Fibroblast of skin of left quadriceps (primary cell): ENCODE measurements around the gene IKBKG.
"Not testable (repeated sequence)": the region's sequence is repeated elsewhere in the genome, so short reads cannot be mapped to it uniquely, and the experiment has no call there.

Source experiments
- DNase-seq, 2 experiments: peaks; one replicate each; pipeline ENCODE4 v3.0.0-alpha.2; 2013; ENCODE audit warnings: low read depth in 2 of 2

Gene IKBKG

GRCh38 chrX:154605566-154605965 is 58.1 kb downstream of the IKBKG start:
- no peak for DNase-seq

GRCh38 chrX:154607370-154607769 is 60.0 kb downstream of the IKBKG start:
- no peak for DNase-seq

- not testable (repeated sequence) for DNase-seq
These were observed 60.6 kb downstream of the IKBKG start for GRCh38 chrX:154607976-154608375.

- not testable (repeated sequence) for DNase-seq
These were observed 61.4 kb downstream of the IKBKG start for GRCh38 chrX:154608823-154609222.

- DNase-seq, result not testable (repeated sequence)
These were observed 63.7 kb downstream of the IKBKG start for GRCh38 chrX:154611146-154611545.

- DNase-seq, result not testable (repeated sequence)
These were observed 66.2 kb downstream of the IKBKG start for GRCh38 chrX:154613586-154613985.
